Smooth muscle cell of the pulmonary artery (primary cell): ENCODE measurements around the gene LAMA2. TPM values are rescaled to one million over a fixed set of nuclear protein-coding genes. Genes with fewer than 3 reads are reported as not detected.

ENCODE experiments used
- total RNA-seq: library from RNA; depleted of rRNA; stranded (reverse); fragments of >200 nt; gene quantifications from 2 replicates; pipeline ENCODE4 v1.2.3, GENCODE V29; 2014

LAMA2 gene
- total RNA-seq = 75.8 and 85.8 TPM in 2 replicates

GRCh38 chr6:128882991-128883611 lies at the start of gene LAMA2:
LAMA2 (plus strand) TSS chr6:128883138; CDS start chr6:128883246, 108 bp downstream.

